AG04450 (cell line): Measurements from ENCODE around the gene CPXM2. TPM values are rescaled to one million over a fixed set of nuclear protein-coding genes. Genes with fewer than 3 reads are reported as not detected.

ENCODE experiments used
- CTCF ChIA-PET: fragments of 300-600, 350-600 bp; formaldehyde crosslinking; extraction: SDS; loops from one replicate; lab custom pipeline; 2022; ENCODE audit warnings: antibody characterized with exemption, inconsistent platforms; lab: Charles Lee
- POLR2A ChIA-PET: fragments of 350-600 bp; formaldehyde crosslinking; extraction: SDS; loops from one replicate; lab custom pipeline; 2021; ENCODE audit warnings: antibody characterized with exemption, inconsistent platforms; lab: Yijun Ruan, JAX
- DNase-seq: peaks from one replicate; pipeline ENCODE4 v3.0.0-alpha.2; 2011; ENCODE audit warnings: low read depth, low spot score
- H3K27ac ChIP-seq: one replicate; pipeline ENCODE4 v1.5.1; 2012; ENCODE audit warnings: low read depth, low read length, control low read depth
- H3K27me3 ChIP-seq: one replicate; pipeline ENCODE4 v1.6.0; 2012; ENCODE audit warnings: low read length; ENCODE audit not compliant: control insufficient read depth, insufficient read depth
- H3K4me3 ChIP-seq: 2 replicates; pipeline ENCODE4 v1.5.1; 2011; ENCODE audit warnings: mild to moderate bottlenecking, low read depth, low read length, control low read depth
- H3K9me3 ChIP-seq: 2 replicates; pipeline ENCODE4 v1.5.1; 2012; ENCODE audit warnings: low read length; ENCODE audit not compliant: control insufficient read depth, insufficient read depth
- CTCF ChIP-seq: IDR thresholded peaks from 2 replicates; pipeline ENCODE4 v1.5.1; 2011; ENCODE audit warnings: low read depth, low read length, control low read depth, inconsistent platforms
- polyA plus RNA-seq: library from polyadenylated mRNA; depleted of rRNA; stranded (reverse); fragments of >200 nt; gene quantifications from 2 replicates; pipeline ENCODE4 v1.2.3, GENCODE V29; 2011

The CPXM2 gene
- polyA plus RNA-seq, 1 experiment: not detected

GRCh38 chr10:123761666-123762230, 129.9 kb downstream of the CPXM2 start:
- ChIA-PET POLR2A (no interaction called here), CTCF (no interaction called here)
- Histone ChIP-seq H3K4me3 (no peak overlapping the region), H3K9me3 (peaks cover 46% of the 10 kb centered on the region), H3K27ac (no peak overlapping the region), H3K27me3 (no peaks in the 10 kb centered on the region)
- no peak for TF ChIP-seq CTCF
- no peak for DNase-seq

- ChIA-PET POLR2A (no interaction called here), CTCF (no interaction called here)
- H3K27ac ChIP-seq: no peak overlapping the region
- no peak for DNase-seq
- TF ChIP-seq CTCF: no peak
- no peaks in the 10 kb centered on the region for H3K27me3 ChIP-seq
- peaks cover 52% of the 10 kb centered on the region for H3K9me3 ChIP-seq
- no peak overlapping the region for H3K4me3 ChIP-seq
These were observed 130.6 kb downstream of the CPXM2 start for GRCh38 chr10:123761038-123761428.

GRCh38 chr10:123760356-123761037, 131.1 kb downstream of the CPXM2 start:
- POLR2A ChIA-PET: no interaction called here
- CTCF ChIA-PET: no interaction called here
- H3K27me3 ChIP-seq: no peaks in the 10 kb centered on the region
- no peak for DNase-seq
- peaks cover 53% of the 10 kb centered on the region for H3K9me3 ChIP-seq
- TF ChIP-seq CTCF: no peak
- no peak overlapping the region for H3K4me3 ChIP-seq
- H3K27ac ChIP-seq: no peak overlapping the region

GRCh38 chr10:123759501-123760031, 132.0 kb downstream of the CPXM2 start:
- ChIA-PET CTCF (no interaction called here), POLR2A (no interaction called here)
- no peak for TF ChIP-seq CTCF
- Histone ChIP-seq H3K27me3 (no peaks in the 10 kb centered on the region), H3K9me3 (peaks cover 58% of the 10 kb centered on the region), H3K4me3 (no peak overlapping the region), H3K27ac (no peak overlapping the region)
- DNase-seq: no peak

- ChIA-PET POLR2A (no interaction called here), CTCF (no interaction called here)
- DNase-seq: no peak
- Histone ChIP-seq H3K27me3 (no peaks in the 10 kb centered on the region), H3K9me3 (peaks cover 62% of the 10 kb centered on the region), H3K27ac (no peak overlapping the region), H3K4me3 (no peak overlapping the region)
- no peak for TF ChIP-seq CTCF
These were observed 132.6 kb downstream of the CPXM2 start for GRCh38 chr10:123759041-123759440.
